Measurements from ENCODE around the gene SLC16A13. TPM values are rescaled to one million over a fixed set of nuclear protein-coding genes. Genes with fewer than 3 reads are reported as not detected.
"Not testable (repeated sequence)": the region's sequence is repeated elsewhere in the genome, so short reads cannot be mapped to it uniquely, and the experiment has no call there.

Gene SLC16A13, protein sequence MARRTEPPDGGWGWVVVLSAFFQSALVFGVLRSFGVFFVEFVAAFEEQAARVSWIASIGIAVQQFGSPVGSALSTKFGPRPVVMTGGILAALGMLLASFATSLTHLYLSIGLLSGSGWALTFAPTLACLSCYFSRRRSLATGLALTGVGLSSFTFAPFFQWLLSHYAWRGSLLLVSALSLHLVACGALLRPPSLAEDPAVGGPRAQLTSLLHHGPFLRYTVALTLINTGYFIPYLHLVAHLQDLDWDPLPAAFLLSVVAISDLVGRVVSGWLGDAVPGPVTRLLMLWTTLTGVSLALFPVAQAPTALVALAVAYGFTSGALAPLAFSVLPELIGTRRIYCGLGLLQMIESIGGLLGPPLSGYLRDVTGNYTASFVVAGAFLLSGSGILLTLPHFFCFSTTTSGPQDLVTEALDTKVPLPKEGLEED
- 2.9 TPM for total RNA-seq
- long read RNA-seq, partial matches to known transcripts = 0 of 3 reads
- long read RNA-seq, other reads (novel, unspliced or antisense) = 0 of 3 reads

GRCh38 chr17:7035591-7036368 lies at the start of gene SLC16A13:
TSS of gene SLC16A13 (plus strand) at chr17:7036015. CDS start at chr17:7036383, 368 bp downstream.
- peak; percentile 98 for DNase-seq (ENCODE audit: low spot score)

GRCh38 chr17:6986676-6987075 lies 49.1 kb upstream of the SLC16A13 start:
- no peak for DNase-seq (ENCODE audit: low spot score)

GRCh38 chr17:6989779-6990178 lies 46.0 kb upstream of the SLC16A13 start:
- no peak for DNase-seq (ENCODE audit: low spot score)

DNA sequence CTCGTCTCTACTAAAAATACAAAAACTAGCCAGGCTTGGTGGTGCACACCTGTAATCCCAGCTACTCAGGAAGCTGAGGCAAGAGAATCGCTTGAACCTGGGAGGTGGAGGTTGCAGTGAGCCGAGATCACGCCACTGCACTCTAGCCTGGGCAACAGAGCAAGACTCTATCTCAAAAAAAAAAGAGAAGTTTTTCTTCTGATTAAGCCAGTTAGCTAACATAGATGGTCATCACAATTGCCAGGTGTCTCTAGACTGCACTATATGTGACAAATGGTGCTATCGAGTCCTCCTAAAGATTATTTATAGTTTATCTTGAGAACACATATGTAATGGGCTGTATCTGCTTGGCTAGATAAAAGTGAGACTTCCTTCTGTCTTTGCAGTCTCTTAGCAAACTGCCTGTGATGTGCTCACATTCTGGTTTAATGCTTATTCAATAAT lies 42.2 kb upstream of the SLC16A13 start:
- not testable (repeated sequence) for DNase-seq (ENCODE audit: low spot score)

DNA sequence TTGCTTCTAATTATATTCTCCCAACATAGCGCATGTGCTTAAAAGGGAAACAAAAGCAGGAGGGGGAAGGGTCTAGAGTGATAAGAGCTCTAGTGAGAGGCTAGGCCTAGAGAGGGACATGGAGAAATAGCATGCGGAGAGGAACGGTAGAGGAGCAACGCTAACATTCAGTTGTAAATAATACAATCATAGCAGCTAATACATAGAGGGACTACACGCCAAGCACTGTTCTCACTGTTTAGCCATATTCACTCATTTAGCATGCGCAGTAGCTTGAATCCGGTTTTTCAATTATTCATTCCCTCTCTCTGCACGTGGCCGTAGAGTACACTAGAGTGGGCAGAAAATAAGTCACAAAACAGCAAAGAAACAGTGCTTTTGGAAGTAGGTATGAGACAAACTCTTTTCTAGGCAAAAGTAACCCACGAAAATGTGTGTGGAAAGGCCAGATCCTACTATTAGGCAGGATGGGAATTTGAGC lies 41.7 kb upstream of the SLC16A13 start:
- DNase-seq (ENCODE audit: low spot score) = no peak

DNA sequence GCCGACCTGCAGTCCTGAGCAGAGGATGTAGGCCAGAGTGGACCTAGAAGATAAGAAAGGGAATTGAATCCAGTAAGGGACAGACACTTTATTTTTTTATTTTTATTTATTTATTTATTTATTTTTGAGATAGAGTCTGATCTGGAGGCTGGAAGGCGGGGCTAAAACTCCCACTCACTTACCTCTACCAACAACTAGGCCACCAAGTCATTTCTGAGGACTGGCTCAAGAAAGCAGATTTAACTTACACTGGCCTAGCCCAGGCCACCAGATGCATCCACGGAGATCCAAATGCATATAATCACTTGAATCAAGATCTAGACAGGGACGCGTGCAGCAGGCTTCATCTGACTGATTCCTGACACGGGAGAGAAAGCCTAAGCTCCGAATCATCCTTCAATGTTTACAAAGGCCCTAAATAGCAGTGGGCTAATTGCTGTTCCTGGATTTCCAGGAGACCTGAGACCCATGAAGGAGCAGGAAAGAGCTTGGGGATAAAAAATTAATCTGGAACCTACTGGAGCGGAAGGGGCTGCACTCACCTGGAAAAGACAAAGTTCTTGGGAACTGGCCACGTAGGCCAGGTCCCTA lies 41.1 kb upstream of the SLC16A13 start:
- DNase-seq (ENCODE audit: low spot score) = no peak

DNA sequence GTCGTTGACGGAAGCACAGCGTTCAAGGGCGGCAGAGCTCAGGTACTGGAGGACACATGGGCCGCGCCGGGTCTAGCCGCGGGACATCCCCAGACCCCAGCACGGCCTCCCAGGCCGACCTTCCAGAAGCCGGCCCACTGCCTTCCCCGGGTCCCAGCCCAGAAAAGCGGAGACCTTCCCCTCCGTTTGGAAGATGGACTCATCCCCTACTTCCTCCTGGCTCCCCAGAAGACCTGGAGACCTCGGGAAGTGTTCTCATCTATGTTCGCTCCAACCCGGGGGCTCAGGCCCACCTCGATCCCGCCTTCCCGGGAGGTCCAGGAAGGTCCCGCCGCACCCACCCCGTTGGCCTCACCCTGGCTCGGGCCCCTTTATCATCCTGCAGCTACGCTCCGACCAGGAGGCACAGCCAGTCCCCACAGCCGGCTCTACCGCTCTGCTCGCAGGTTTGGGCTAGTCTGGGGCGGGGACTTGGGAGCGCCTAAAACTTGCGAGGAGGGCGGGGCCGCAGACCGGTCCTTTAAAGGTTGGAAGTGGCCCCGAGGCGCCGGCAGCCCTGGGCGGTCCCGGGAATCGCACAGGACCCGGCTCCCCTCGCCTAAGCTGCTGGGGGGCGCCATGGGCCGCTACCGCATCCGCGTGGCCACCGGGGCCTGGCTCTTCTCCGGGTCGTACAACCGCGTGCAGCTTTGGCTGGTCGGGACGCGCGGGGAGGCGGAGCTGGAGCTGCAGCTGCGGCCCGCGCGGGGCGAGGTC lies 40.1 kb upstream of the SLC16A13 start, which contains the start of gene ALOX12:
TSS of gene ALOX12 (plus strand) at position 550 of the 756 bp plus-strand sequence. CDS start at position 619, 69 bp downstream.
- no peak for DNase-seq (ENCODE audit: low spot score)

DNA sequence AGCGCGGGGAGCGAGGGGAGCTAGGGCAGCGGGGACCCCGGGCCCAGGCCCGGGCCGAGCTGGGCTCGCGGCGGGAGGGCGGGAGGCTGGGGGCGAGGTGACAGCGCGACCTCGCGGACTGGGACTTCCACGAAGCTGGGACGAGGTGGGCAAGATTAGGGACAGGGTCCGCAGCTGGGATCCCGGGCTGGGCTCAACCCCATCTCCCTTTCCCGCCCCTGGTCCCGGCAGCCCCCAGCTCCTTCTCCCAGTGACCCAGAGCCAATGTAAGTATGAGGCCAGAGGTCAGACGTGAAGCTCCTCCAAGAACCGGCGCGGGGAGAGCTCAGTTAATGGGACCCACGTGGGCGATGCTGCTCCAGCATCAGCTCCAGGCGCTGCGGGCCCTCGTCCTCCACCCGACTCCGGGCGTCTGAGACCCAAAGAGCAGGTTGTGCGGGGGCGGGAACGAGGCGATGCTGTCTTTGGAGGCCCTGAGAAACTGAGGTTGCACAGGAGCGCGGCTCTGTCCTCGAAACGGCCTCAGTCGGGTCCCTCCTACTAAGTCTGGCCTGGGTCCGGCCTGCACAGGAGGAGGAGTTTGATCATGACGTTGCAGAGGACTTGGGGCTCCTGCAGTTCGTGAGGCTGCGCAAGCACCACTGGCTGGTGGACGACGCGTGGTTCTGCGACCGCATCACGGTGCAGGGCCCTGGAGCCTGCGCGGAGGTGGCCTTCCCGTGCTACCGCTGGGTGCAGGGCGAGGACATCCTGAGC lies 39.4 kb upstream of the SLC16A13 start:
- DNase-seq (ENCODE audit: low spot score) = no peak

- DNase-seq (ENCODE audit: low spot score) = no peak
Measured at GRCh38 chr17:6997171-6997570, 38.6 kb upstream of the SLC16A13 start.

DNA sequence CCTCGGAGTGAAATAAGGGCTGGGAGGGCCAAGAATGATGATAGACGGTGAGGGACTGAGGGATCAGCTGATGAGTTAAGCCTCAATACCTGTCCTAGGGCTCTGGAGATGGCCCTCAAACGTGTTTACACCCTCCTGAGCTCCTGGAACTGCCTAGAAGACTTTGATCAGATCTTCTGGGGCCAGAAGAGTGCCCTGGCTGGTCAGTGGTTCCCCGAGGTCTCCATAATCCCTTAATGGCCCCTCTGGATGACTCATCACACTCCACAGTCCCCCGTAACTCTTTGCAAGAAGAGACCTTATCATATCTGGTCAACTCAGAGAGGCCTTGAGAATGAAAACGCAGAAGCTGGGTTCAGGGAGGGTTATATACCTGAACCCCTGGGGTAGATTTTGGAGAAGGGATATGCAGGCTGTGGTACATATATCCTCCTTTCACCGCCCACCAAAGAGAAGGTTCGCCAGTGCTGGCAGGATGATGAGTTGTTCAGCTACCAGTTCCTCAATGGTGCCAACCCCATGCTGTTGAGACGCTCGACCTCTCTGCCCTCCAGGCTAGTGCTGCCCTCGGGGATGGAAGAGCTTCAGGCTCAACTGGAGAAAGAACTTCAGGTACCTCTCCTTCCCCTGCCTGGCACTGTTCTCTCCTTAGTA lies 36.8 kb upstream of the SLC16A13 start:
- no peak for DNase-seq (ENCODE audit: low spot score)

DNA sequence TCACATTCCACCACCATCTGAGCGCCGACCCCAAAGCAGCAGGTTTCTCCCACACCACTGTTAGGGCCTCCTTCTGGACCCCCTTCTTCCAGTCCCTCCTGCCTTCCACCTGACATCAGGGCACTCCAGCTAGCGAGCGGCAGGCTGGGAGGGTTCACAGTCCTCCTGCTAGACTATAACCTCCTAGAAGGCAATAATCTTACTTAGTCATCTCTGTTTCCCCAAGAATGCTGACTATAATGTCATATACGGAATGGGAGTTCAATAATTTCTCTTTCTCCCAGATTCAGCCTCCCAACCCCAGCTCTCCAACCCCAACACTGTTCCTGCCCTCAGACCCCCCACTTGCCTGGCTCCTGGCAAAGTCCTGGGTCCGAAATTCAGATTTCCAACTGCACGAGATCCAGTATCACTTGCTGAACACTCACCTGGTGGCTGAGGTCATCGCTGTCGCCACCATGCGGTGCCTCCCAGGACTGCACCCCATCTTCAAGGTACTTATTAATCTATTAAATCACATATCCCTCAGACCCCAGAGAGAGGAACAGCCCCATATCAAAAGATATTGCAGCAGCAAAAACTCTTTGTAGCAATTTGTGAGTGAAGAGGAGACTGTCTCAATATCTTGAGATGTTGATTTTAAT lies 34.4 kb upstream of the SLC16A13 start:
- no peak for DNase-seq (ENCODE audit: low spot score)

DNA sequence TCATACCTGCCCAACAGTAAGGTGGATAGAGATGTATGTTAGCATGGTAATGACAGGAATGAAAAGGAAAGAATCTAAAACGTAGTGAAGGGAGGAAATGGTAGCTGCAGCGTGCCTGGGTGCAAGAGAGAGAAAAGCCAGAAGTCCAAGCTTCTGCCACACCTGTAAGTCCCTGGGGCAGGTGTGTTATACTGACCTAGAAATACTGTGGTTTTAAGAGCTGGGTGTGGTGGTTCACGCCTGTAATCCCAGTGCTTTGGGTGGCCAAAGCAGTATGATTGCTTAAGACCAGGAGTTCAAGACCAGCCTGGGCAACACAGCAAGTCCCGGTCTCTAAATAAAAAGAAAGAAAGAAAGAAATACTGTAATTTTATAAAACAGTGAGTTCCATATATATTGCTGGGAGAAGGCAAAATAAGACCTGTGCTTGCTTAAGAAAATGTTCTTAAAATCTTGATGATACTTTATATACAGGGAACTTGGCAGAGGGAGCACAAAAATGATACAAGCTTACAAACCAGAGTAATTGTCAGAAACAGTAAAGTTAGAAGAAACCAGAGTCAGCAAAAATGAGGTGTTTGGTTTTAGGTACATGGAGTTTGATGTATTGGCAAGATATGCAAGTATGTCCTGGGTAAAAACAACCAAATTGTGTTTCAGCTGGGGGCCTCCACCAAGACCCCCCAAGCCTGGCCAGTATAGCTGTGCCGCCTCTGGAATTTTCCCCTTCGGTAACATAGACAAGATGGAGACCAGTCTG lies 33.3 kb upstream of the SLC16A13 start:
- no peak for DNase-seq (ENCODE audit: low spot score)

GRCh38 chr17:7003745-7004144 lies 32.1 kb upstream of the SLC16A13 start:
- no peak for DNase-seq (ENCODE audit: low spot score)

- DNase-seq (ENCODE audit: low spot score) = no peak
Measured at GRCh38 chr17:7004398-7005253, 31.2 kb upstream of the SLC16A13 start.

DNA sequence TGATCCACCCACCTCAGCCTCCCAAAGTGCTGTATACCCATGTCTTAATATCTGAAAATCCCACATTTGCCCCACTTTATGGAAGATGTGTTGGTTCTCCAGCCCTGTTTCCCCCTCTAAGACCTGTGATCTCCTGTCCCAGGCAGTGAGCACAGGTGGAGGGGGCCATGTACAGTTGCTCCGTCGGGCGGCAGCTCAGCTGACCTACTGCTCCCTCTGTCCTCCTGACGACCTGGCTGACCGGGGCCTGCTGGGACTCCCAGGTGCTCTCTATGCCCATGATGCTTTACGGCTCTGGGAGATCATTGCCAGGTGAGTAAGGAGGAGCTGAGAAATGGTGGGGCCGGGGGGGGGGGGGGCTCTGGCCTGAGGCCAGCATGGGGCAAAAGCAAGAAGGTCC lies 30.1 kb upstream of the SLC16A13 start:
- no peak for DNase-seq (ENCODE audit: low spot score)

DNA sequence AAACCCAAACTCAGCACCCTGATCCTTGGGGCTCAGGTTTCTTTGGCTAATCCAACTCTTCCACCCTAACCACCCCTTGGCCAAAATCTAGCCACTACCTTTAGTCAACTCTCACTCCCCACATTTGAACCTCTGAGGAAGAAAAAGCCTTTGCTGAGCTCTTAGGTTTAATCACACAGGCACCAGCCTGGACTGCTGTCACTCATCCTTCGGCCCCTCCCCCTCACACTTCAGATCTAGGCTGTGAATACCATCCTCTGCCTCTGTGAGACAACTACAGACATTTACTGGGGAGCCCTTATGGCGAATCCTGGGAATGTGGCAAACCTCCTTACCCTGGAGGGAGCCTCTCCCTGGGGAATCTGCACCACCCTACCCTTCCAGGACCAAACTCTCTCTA lies 28.7 kb upstream of the SLC16A13 start:
- no peak for DNase-seq (ENCODE audit: low spot score)

- DNase-seq (ENCODE audit: low spot score) = no peak
Measured at GRCh38 chr17:7010523-7010922, 25.3 kb upstream of the SLC16A13 start.
